GM12878 (cell line): ENCODE data around the gene CCDC28B. TPM values are rescaled to one million over a fixed set of nuclear protein-coding genes. Genes with fewer than 3 reads are reported as not detected.

Experiments
- ATAC-seq: fragments of 200-7000 bp; cut with Tn5 transposase; 3 replicates; pipeline ENCODE4 v1.9.1; 2020; ENCODE audit warnings: mild to moderate bottlenecking, moderate library complexity
- BruUV-seq: library from RNA; stranded (reverse); fragments of 400-500 nt; replicated peaks from 2 replicates; lab custom pipeline; 2021; lab: Mats Ljungman, UMichigan
- CTCF ChIA-PET: fragments of 300-600 bp; sonication (Branson Sonifier 250); formaldehyde crosslinking; extraction: SDS; loops from one replicate; lab custom pipeline; 2021; ENCODE audit warnings: inconsistent platforms; lab: Yijun Ruan, JAX
- POLR2A ChIA-PET: fragments of 350-600 bp; formaldehyde crosslinking; extraction: SDS; loops from one replicate; lab custom pipeline; 2021; ENCODE audit warnings: inconsistent platforms; lab: Charles Lee
- RAD21 ChIA-PET: fragments of 300-600 bp; sonication (Branson Sonifier 250); formaldehyde crosslinking; loops from one replicate; lab custom pipeline; 2023; ENCODE audit warnings: antibody characterized with exemption; ENCODE audit not compliant: unreplicated experiment; lab: Charles Lee
- SMC1A ChIA-PET: fragments of 300-600 bp; sonication (Branson Sonifier 250); formaldehyde crosslinking; loops from one replicate; lab custom pipeline; 2023; ENCODE audit not compliant: unreplicated experiment, uncharacterized antibody; lab: Charles Lee
- DNase-seq: peaks from one replicate; pipeline ENCODE4 v3.0.0-alpha.2; 2011; ENCODE audit warnings: low read depth, low spot score
- FAIRE-seq: peaks from 3 replicates; lab custom pipeline; 2011; peaks lifted over from hg19 to GRCh38; lab: Jason Lieb, UNC
- H2AFZ ChIP-seq: 2 replicates; pipeline ENCODE4 v1.6.0; 2011; ENCODE audit warnings: low read depth, low read length, control low read depth; ENCODE audit not compliant: control insufficient read depth
- H3K27ac ChIP-seq: 2 replicates; pipeline ENCODE4 v1.5.1; 2011; ENCODE audit warnings: control low read depth; ENCODE audit not compliant: control insufficient read depth, insufficient read depth
- H3K27me3 ChIP-seq, 2 experiments: replicated peaks in 1 of 2; 2 replicates each; pipeline versions ENCODE4 v1.6.0 to v1.6.1; 2011; ENCODE audit warnings: low read length in 1 of 2; ENCODE audit not compliant: control insufficient read depth in 2 of 2, insufficient read depth in 2 of 2
- H3K36me3 ChIP-seq, 2 experiments: 2 replicates each; pipeline ENCODE4 v1.5.1; 2011; ENCODE audit warnings: low read length in 1 of 2; ENCODE audit not compliant: control insufficient read depth in 2 of 2, insufficient read depth in 2 of 2
- H3K4me1 ChIP-seq: 2 replicates; pipeline ENCODE4 v1.6.1; 2011; ENCODE audit warnings: mild to moderate bottlenecking, low read length, moderate library complexity, mixed read lengths; ENCODE audit not compliant: control insufficient read depth, insufficient read depth
- H3K4me2 ChIP-seq: 2 replicates; pipeline ENCODE4 v1.6.0; 2011; ENCODE audit warnings: control low read depth; ENCODE audit not compliant: control insufficient read depth, insufficient read depth
- H3K4me3 ChIP-seq: fragments of 200-600 bp; sonication (generic); 2 replicates; pipeline ENCODE4 v1.5.1; 2016
- H3K79me2 ChIP-seq: 2 replicates; pipeline ENCODE4 v1.6.0; 2011; ENCODE audit warnings: low read length; ENCODE audit not compliant: control insufficient read depth, insufficient read depth
- H3K9ac ChIP-seq: 2 replicates; pipeline ENCODE4 v1.8.0; 2011; ENCODE audit warnings: low read length, control low read depth, mixed read lengths; ENCODE audit not compliant: control insufficient read depth, insufficient read depth
- H3K9me3 ChIP-seq: replicated peaks from 3 replicates; pipeline ENCODE4 v1.5.1; 2011; ENCODE audit warnings: mild to moderate bottlenecking, low read length; ENCODE audit not compliant: control insufficient read depth, insufficient read depth
- H4K20me1 ChIP-seq: 2 replicates; pipeline ENCODE4 v1.6.0; 2011; ENCODE audit not compliant: control insufficient read depth, insufficient read depth
- FOXK2 ChIP-seq: fragments of 450-650 bp; IDR thresholded peaks from 2 replicates; pipeline ENCODE4 v1.6.1; 2017; ENCODE audit warnings: mild to moderate bottlenecking, moderate library complexity
- NFYA ChIP-seq: IDR thresholded peaks from 2 replicates; pipeline ENCODE4 v1.6.1; 2011; ENCODE audit warnings: low read depth, mild to moderate bottlenecking, low read length, improper control_type of control experiment, borderline replicate concordance
- RAD21 ChIP-seq: IDR thresholded peaks from 2 replicates; pipeline ENCODE4 v1.6.1; 2011; ENCODE audit warnings: mild to moderate bottlenecking, low read depth, low read length, moderate library complexity; ENCODE audit not compliant: insufficient read depth
- ZNF384 ChIP-seq: IDR thresholded peaks from 2 replicates; pipeline ENCODE4 v1.6.1; 2012; ENCODE audit warnings: low read depth, mild to moderate bottlenecking, low read length, improper control_type of control experiment, borderline replicate concordance
- ZNF622 ChIP-seq: fragments of 450-650 bp; IDR thresholded peaks from 2 replicates; pipeline ENCODE4 v1.6.1; 2017; ENCODE audit warnings: mild to moderate bottlenecking, inconsistent platforms
- ZSCAN29 ChIP-seq: fragments of 450-650 bp; IDR thresholded peaks from 2 replicates; pipeline ENCODE4 v1.6.1; 2017; ENCODE audit warnings: mild to moderate bottlenecking, moderate library complexity
- in situ Hi-C: fragments of 300-500 bp; cut with MboI; formaldehyde crosslinking; loops from 9 replicates; pipeline ENCODE4 v1.14.3; 2018; ENCODE audit warnings: mixed read lengths
- intact Hi-C: fragments of 100-400 bp; cut with micrococcal nuclease; formaldehyde crosslinking; loops from one replicate; pipeline ENCODE4 v1.14.2; 2022; ENCODE audit not compliant: unreplicated experiment
- polyA plus RNA-seq, 11 experiments: library from polyadenylated mRNA; depleted of rRNA in 4 of 11; unstranded in 6 of 11; stranded (reverse) in 5 of 11; fragments of >200 nt; fragmentation: Nextera tagmentation in 4 of 11; fragmentation: Illumina TruSeq in 1 of 11; extraction: Ambion mirVana in 4 of 11; extraction: Trizol in 1 of 11; gene quantifications; 1 replicate in 1 of 11; 2 replicates in 10 of 11; pipeline versions ENCODE4 v1.2.1 to v1.2.3, GENCODE V29; 2011 to 2016; ENCODE audit warnings: inconsistent platforms in 2 of 11, missing spikeins in 2 of 11, low read depth in 1 of 11
- total RNA-seq, 4 experiments: library from RNA; depleted of rRNA in 3 of 4; stranded (reverse); fragments of >200 nt in 3 of 4; fragmentation: Illumina TruSeq in 1 of 4; extraction: Trizol in 1 of 4; gene quantifications; 2 replicates each; pipeline versions ENCODE4 v1.2.1 to v1.2.3, GENCODE V29; 2013 to 2021
- TF ChIP-seq, protein P1 (sequence below): fragments of 450-650 bp; IDR thresholded peaks from 2 replicates; pipeline ENCODE4 v1.6.1; 2017; ENCODE audit warnings: antibody characterized with exemption, mild to moderate bottlenecking, moderate library complexity
- TF ChIP-seq, protein P2 (sequence below): fragments of 450-650 bp; conservative IDR thresholded peaks from 2 replicates; pipeline ENCODE4 v1.6.1; 2017; ENCODE audit warnings: mild to moderate bottlenecking, moderate library complexity

CCDC28B gene
- total and polyA plus RNA-seq, 10 of the 15 experiments (the other 5 are each of a cell fraction or from before 2014, with no cell fraction given): 10.5 to 135 (median 90.6) TPM

GRCh38 chr1:32184650-32185049, 15.7 kb upstream of the CCDC28B start:
- RAD21 ChIA-PET: interaction anchor here (1.0 to 1.4 kb wide), 2 partner anchors 16 to 112 kb away, joined by 3 read pairs; partner anchors contain the start of genes CCDC28B and TMEM39B

More at GRCh38 chr1:32184650-32185049, 15.7 kb upstream of the CCDC28B start:
- Histone ChIP-seq H2AFZ (no peak overlapping the region), H3K4me3 (no peak overlapping the region), H3K9ac (no peak overlapping the region), H3K4me1 (peaks cover 15% of the 10 kb centered on the region), H4K20me1 (no peaks in the 10 kb centered on the region; the same call in 1 of the 2 replicates), H3K36me3 (peaks cover 12 to 40% of the 10 kb centered on the region in 2 experiments), H3K27me3 (no peaks in the 10 kb centered on the region), H3K9me3 (no peaks in the 10 kb centered on the region), H3K79me2 (peaks cover 61% of the 10 kb centered on the region), H3K4me2 (no peak overlapping the region), H3K27ac (no peak overlapping the region)
- DNase-seq (no peak), FAIRE-seq (no peak), ATAC-seq (no peak)
- ChIA-PET POLR2A (interaction anchor here (0.6 to 1.6 kb wide), 4 partner anchors 9 to 110 kb away, joined by 3 to 5 read pairs (median 3); partner anchors contain the start of gene CCDC28B), CTCF (interaction anchor here (1.1 to 1.4 kb wide), 2 partner anchors 10 to 64 kb away, joined by 3 to 4 read pairs; no protein-coding TSS in a partner anchor), SMC1A (interaction anchor here (1.3 kb wide), 1 partner anchor 73 kb away, joined by 3 read pairs; no protein-coding TSS in a partner anchor)
- intact Hi-C loops (no loop called here), in situ Hi-C loops (no loop called here)
- BruUV-seq: no TSS peak
- TF ChIP-seq ZSCAN29: no peak
- TF ChIP-seq NFYA: no peak
- TF ChIP-seq ZNF622: no peak
- TF ChIP-seq, protein P1, sequence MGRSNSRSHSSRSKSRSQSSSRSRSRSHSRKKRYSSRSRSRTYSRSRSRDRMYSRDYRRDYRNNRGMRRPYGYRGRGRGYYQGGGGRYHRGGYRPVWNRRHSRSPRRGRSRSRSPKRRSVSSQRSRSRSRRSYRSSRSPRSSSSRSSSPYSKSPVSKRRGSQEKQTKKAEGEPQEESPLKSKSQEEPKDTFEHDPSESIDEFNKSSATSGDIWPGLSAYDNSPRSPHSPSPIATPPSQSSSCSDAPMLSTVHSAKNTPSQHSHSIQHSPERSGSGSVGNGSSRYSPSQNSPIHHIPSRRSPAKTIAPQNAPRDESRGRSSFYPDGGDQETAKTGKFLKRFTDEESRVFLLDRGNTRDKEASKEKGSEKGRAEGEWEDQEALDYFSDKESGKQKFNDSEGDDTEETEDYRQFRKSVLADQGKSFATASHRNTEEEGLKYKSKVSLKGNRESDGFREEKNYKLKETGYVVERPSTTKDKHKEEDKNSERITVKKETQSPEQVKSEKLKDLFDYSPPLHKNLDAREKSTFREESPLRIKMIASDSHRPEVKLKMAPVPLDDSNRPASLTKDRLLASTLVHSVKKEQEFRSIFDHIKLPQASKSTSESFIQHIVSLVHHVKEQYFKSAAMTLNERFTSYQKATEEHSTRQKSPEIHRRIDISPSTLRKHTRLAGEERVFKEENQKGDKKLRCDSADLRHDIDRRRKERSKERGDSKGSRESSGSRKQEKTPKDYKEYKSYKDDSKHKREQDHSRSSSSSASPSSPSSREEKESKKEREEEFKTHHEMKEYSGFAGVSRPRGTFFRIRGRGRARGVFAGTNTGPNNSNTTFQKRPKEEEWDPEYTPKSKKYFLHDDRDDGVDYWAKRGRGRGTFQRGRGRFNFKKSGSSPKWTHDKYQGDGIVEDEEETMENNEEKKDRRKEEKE: no peak
- TF ChIP-seq, protein P2, sequence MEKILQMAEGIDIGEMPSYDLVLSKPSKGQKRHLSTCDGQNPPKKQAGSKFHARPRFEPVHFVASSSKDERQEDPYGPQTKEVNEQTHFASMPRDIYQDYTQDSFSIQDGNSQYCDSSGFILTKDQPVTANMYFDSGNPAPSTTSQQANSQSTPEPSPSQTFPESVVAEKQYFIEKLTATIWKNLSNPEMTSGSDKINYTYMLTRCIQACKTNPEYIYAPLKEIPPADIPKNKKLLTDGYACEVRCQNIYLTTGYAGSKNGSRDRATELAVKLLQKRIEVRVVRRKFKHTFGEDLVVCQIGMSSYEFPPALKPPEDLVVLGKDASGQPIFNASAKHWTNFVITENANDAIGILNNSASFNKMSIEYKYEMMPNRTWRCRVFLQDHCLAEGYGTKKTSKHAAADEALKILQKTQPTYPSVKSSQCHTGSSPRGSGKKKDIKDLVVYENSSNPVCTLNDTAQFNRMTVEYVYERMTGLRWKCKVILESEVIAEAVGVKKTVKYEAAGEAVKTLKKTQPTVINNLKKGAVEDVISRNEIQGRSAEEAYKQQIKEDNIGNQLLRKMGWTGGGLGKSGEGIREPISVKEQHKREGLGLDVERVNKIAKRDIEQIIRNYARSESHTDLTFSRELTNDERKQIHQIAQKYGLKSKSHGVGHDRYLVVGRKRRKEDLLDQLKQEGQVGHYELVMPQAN: no peak
- no peak for TF ChIP-seq ZNF384
- no peak for TF ChIP-seq FOXK2
- no peak for TF ChIP-seq RAD21
